DMS53 treated with DMSO at 0.1 percent for 48 hours (cell line): ENCODE results near the gene UBE2O.

ENCODE experiments used
- DNase-seq: peaks from one replicate; lab custom pipeline; 2025; ENCODE audit not compliant: unreplicated experiment; lab: John Stamatoyannopoulos, UW

Gene UBE2O

GRCh38 chr17:76468634-76469010 lies 15.7 kb upstream of the UBE2O start:
- DNase-seq, result no peak

DNA sequence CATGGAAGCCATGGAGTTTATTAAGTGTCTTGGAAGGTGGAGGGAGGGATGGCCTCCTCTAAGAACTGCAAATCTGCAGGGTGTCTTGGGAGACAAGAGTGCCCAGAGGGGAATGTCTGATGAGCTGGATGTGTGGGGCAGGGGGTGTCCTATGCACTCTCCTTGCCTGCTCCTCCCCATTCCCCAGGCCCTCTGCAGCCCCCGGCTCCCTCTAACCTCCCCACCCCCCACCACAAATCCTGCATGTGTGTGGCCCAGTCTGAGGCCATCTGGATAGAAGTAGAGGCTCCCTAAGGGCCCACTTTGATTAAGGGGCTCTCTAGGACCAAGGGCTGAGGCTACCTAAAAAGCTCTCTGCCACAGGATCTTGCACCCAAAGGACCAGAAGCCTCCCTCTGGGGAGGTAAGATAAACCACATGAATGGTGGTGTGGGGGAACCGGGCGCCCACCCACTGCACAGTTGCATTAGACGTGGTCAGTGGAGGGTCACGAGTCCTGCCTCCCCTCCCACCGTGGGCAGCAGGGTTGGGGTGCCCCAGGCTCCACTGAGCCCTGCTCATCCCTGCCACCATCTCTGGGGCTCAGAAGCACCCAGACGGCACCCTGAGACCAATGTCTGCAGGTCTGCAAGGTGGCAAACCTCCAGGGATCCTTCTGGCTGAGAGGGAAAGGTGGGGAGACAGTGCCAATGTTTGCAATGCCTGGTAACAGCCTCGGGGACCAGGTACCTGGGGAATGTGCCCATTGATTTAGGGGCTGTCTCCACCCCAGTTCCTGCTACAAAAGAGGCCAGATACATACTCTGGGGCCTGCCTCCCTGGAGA lies 15.1 kb upstream of the UBE2O start:
- DNase-seq, result no peak

- DNase-seq, result no peak
Measured at GRCh38 chr17:76467366-76467765, 14.4 kb upstream of the UBE2O start, which contains the start of gene AANAT. Gene AANAT, plus strand, starts transcription at chr17:76467603. Its CDS starts 1,144 bp downstream, at chr17:76468747.

DNA sequence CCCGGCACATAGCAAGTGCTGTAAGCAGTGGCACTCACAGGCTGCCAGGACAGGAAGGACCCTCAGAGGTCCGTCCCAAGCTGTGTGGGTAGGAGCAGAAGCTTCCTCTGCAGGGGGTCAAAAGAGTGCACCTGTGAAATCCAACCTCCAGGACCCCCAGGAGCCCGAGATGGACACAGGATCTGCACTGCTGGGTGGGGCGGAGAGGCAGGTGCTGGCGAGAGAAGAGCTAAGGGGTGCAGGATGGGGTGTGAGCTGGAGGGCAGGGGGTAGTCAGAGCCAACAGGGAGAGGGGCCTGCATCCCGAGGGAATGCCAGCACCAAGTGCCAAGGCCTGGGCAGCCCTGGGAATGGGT lies 13.8 kb upstream of the UBE2O start:
- DNase-seq, result no peak

- no peak for DNase-seq
Measured at GRCh38 chr17:76462556-76463290, 9.8 kb upstream of the UBE2O start.

GRCh38 chr17:76461765-76462555 lies 9.0 kb upstream of the UBE2O start:
- no peak for DNase-seq

GRCh38 chr17:76459674-76460073 lies 6.7 kb upstream of the UBE2O start:
- DNase-seq, result no peak

GRCh38 chr17:76458580-76459490 lies 5.9 kb upstream of the UBE2O start:
- no peak for DNase-seq

GRCh38 chr17:76453431-76453743 lies 435 bp upstream of the UBE2O start:
- no peak for DNase-seq

DNA sequence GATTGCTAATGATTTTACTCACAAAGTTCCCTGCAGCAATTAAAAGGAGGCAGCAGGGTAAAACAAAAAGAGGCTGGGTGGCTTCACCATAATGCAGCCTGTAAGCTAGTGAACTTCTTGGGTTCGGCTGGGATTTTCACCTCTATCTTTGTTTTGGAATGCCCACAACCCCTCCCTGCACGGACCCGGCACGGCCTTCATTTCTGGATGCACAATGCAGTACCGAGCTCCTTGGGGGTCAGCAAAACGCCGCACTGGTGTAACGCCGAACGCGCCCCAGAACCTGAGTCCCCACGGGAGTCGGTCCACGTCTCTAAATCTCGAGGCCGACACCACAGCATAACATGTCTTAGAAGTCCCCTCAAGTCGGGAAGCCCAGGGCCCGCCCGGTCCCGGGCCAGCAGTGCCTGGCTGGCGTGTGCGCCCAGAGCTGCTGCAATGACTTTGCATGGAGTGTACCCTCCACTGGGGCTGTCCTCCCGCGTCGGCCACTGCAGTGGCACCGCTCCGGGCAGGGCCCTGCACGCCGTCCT lies 759 bp downstream of the UBE2O start:
- DNase-seq, result no peak

DNA sequence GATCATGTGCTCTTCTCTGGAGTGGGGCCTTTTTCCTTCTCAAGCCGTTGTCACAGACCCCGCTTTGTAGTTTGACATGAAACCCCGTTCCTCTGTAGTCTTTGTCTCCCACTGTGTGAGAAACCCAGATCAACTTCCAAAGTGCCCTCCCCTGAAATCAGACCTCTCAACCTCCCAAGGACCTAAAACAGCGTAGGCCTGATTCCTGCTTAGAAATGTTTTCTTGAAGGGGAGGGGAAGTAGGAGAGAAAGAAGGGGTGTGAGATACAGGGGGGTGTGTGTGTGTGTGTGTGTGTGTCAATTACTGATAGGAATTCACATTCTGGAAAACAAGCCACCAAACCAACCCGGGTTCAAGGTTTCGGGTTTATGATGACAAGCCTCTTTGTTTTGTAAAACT lies 1.4 kb downstream of the UBE2O start:
- DNase-seq, result no peak

DNA sequence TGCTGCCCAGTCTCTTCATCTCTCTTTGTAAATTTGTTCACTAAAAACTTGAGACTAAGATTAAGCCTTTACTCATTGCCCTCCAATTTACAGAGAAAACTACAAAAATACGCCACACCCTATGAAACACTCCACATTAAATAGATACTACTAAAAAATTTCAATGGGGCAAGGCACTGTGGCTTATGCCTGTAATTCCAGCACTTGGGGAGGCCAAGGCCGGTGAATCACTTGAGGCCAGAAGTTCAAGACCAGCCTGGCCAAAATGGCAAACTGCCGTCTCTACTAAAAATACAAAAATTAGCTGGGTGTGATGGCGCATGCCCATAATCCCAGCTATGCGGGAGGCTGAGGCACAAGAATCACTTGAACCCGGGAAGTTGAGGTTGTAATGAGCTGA lies 3.8 kb downstream of the UBE2O start:
- DNase-seq, result no peak

- no peak for DNase-seq
Measured at GRCh38 chr17:76447931-76448652, 4.9 kb downstream of the UBE2O start.

GRCh38 chr17:76446449-76447231 lies 6.3 kb downstream of the UBE2O start:
- no peak for DNase-seq

DNA sequence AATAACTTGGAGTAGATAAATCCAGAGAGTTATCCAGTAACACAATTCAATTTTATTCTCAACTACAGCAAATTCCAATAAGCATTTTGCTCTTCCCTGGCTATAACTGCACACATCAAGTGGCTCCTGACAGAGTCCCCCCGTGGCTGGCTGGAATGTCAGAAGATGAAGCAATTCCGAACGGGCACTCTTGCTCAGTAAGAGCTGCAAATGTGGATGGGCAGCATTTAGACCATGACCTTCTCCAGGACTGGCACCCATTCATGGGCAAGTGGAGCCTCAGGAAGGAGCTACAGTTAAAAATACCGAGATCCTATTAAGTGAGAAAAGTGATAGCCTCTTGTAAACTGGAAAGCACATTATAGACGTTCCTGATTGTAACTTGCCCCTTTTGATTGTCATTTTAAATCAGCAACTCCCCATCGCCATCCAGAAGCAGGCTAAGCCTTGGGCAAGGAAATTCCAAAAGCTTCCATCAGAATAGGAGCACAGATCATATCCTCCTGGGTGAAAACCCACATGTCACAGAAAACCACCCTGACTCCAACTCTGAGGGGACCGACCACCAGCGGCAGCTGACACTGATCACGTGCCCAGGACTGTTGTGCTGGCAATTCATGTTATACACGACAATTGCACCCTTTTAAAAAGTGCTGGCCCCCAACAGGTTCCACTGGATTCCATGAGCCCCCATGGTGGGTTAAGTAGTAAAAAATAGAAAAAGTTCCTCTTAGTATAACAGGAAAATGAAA lies 7.1 kb downstream of the UBE2O start:
- no peak for DNase-seq

- DNase-seq, result no peak
Measured at GRCh38 chr17:76444518-76445311, 8.2 kb downstream of the UBE2O start.
